ENCODE results near the gene FAH.

The FAH gene

GRCh38 chr15:80199869-80200268, 47.1 kb downstream of the FAH start:
- DNase-seq (ENCODE audit: low spot score): no peak

GRCh38 chr15:80201256-80202015, 48.6 kb downstream of the FAH start:
- DNase-seq (ENCODE audit: low spot score): no peak

- no peak for DNase-seq (ENCODE audit: low spot score)
Measured at GRCh38 chr15:80202016-80202315, 49.2 kb downstream of the FAH start.

GRCh38 chr15:80202641-80203360, 50.0 kb downstream of the FAH start:
- no peak for DNase-seq (ENCODE audit: low spot score)

- no peak for DNase-seq (ENCODE audit: low spot score)
Measured at GRCh38 chr15:80203361-80203885, 50.6 kb downstream of the FAH start.

GRCh38 chr15:80204231-80204630, 51.4 kb downstream of the FAH start:
- no peak for DNase-seq (ENCODE audit: low spot score)

- DNase-seq (ENCODE audit: low spot score): no peak
Measured at GRCh38 chr15:80207887-80208286, 55.1 kb downstream of the FAH start.

GRCh38 chr15:80208758-80209734, 56.2 kb downstream of the FAH start:
- no peak for DNase-seq (ENCODE audit: low spot score)

- DNase-seq (ENCODE audit: low spot score): no peak
Measured at GRCh38 chr15:80210611-80211573, 58.1 kb downstream of the FAH start.

GRCh38 chr15:80211976-80212375, 59.2 kb downstream of the FAH start:
- no peak for DNase-seq (ENCODE audit: low spot score)

GRCh38 chr15:80214910-80215309, 62.1 kb downstream of the FAH start:
- no peak for DNase-seq (ENCODE audit: low spot score)

GRCh38 chr15:80216141-80216540, 63.3 kb downstream of the FAH start:
- no peak for DNase-seq (ENCODE audit: low spot score)

- DNase-seq (ENCODE audit: low spot score): no peak
Measured at GRCh38 chr15:80216911-80217310, 64.1 kb downstream of the FAH start.

- no peak for DNase-seq (ENCODE audit: low spot score)
Measured at GRCh38 chr15:80217327-80217900, 64.6 kb downstream of the FAH start.

- no peak for DNase-seq (ENCODE audit: low spot score)
Measured at GRCh38 chr15:80219955-80220354, 67.2 kb downstream of the FAH start.

GRCh38 chr15:80228959-80229610, 76.3 kb downstream of the FAH start:
- DNase-seq (ENCODE audit: low spot score): no peak

GRCh38 chr15:80231371-80231770, 78.6 kb downstream of the FAH start:
- DNase-seq (ENCODE audit: low spot score): no peak

- DNase-seq (ENCODE audit: low spot score): no peak
Measured at GRCh38 chr15:80233581-80233980, 80.8 kb downstream of the FAH start.

GRCh38 chr15:80234883-80235282, 82.1 kb downstream of the FAH start:
- no peak for DNase-seq (ENCODE audit: low spot score)
